ENCODE results near the gene SLK. TPM values are rescaled to one million over a fixed set of nuclear protein-coding genes. Genes with fewer than 3 reads are reported as not detected.

Gene SLK
- total and polyA plus RNA-seq, 2 of the 13 experiments (the other 11 are each of a cell fraction or from before 2014, with no cell fraction given) = 3.4 to 22.8 TPM

GRCh38 chr10:103918053-103918846 is 48.7 kb upstream of the SLK start, which contains the start of gene STN1 (continued):
- TF ChIP-seq RERE (CRISPR knock-in tag; IDR thresholded peaks at IDR 0.05; ENCODE audit: low read depth) (peak; percentile 46; the same call in 1 of the 2 replicates), FOXP1 (IDR thresholded peaks at IDR 0.05) (no peak), FOXP1 (CRISPR knock-in tag; IDR thresholded peaks at IDR 0.05) (no peak), BCL6 (CRISPR knock-in tag; IDR thresholded peaks at IDR 0.05) (peak; percentile 57; the same call in 1 of the 2 replicates), ZNF234 (CRISPR knock-in tag; conservative IDR thresholded peaks at IDR 0.05) (no peak), ZNF83 (CRISPR knock-in tag; IDR thresholded peaks at IDR 0.05; ENCODE audit: borderline replicate concordance) (no peak; the same call in 1 of the 2 replicates), ZNF737 (CRISPR knock-in tag; IDR thresholded peaks at IDR 0.05; ENCODE audit: borderline replicate concordance) (no peak), SP140L (CRISPR knock-in tag; IDR thresholded peaks at IDR 0.05; ENCODE audit: borderline replicate concordance) (no peak), THYN1 (CRISPR knock-in tag; IDR thresholded peaks at IDR 0.05; ENCODE audit: borderline replicate concordance, low read depth) (no peak), MTF2 (CRISPR knock-in tag; IDR thresholded peaks at IDR 0.05; ENCODE audit: borderline replicate concordance) (no peak), ZNF615 (CRISPR knock-in tag; IDR thresholded peaks at IDR 0.05; ENCODE audit: borderline replicate concordance) (no peak)
- TF ChIP-seq, protein P1, sequence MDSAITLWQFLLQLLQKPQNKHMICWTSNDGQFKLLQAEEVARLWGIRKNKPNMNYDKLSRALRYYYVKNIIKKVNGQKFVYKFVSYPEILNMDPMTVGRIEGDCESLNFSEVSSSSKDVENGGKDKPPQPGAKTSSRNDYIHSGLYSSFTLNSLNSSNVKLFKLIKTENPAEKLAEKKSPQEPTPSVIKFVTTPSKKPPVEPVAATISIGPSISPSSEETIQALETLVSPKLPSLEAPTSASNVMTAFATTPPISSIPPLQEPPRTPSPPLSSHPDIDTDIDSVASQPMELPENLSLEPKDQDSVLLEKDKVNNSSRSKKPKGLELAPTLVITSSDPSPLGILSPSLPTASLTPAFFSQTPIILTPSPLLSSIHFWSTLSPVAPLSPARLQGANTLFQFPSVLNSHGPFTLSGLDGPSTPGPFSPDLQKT (CRISPR knock-in tag; IDR thresholded peaks at IDR 0.05; ENCODE audit: borderline replicate concordance) = no peak
- TF ChIP-seq, protein P2, sequence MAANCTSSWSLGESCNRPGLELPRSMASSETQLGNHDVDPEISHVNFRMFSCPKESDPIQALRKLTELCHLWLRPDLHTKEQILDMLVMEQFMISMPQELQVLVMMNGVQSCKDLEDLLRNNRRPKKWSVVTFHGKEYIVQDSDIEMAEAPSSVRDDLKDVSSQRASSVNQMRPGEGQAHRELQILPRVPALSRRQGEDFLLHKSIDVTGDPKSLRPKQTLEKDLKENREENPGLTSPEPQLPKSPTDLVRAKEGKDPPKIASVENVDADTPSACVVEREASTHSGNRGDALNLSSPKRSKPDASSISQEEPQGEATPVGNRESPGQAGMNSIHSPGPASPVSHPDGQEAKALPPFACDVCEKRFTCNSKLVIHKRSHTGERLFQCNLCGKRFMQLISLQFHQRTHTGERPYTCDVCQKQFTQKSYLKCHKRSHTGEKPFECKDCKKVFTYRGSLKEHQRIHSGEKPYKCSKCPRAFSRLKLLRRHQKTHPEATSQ (CRISPR knock-in tag; IDR thresholded peaks at IDR 0.05; ENCODE audit: borderline replicate concordance) = peak; percentile 39; the same call in 1 of the 2 replicates
- TF ChIP-seq, protein P3, sequence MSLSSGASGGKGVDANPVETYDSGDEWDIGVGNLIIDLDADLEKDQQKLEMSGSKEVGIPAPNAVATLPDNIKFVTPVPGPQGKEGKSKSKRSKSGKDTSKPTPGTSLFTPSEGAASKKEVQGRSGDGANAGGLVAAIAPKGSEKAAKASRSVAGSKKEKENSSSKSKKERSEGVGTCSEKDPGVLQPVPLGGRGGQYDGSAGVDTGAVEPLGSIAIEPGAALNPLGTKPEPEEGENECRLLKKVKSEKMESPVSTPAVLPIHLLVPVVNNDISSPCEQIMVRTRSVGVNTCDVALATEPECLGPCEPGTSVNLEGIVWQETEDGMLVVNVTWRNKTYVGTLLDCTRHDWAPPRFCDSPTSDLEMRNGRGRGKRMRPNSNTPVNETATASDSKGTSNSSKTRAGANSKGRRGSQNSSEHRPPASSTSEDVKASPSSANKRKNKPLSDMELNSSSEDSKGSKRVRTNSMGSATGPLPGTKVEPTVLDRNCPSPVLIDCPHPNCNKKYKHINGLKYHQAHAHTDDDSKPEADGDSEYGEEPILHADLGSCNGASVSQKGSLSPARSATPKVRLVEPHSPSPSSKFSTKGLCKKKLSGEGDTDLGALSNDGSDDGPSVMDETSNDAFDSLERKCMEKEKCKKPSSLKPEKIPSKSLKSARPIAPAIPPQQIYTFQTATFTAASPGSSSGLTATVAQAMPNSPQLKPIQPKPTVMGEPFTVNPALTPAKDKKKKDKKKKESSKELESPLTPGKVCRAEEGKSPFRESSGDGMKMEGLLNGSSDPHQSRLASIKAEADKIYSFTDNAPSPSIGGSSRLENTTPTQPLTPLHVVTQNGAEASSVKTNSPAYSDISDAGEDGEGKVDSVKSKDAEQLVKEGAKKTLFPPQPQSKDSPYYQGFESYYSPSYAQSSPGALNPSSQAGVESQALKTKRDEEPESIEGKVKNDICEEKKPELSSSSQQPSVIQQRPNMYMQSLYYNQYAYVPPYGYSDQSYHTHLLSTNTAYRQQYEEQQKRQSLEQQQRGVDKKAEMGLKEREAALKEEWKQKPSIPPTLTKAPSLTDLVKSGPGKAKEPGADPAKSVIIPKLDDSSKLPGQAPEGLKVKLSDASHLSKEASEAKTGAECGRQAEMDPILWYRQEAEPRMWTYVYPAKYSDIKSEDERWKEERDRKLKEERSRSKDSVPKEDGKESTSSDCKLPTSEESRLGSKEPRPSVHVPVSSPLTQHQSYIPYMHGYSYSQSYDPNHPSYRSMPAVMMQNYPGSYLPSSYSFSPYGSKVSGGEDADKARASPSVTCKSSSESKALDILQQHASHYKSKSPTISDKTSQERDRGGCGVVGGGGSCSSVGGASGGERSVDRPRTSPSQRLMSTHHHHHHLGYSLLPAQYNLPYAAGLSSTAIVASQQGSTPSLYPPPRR (CRISPR knock-in tag; IDR thresholded peaks at IDR 0.05; ENCODE audit: borderline replicate concordance) = peak; percentile 28; the same call in 1 of the 2 replicates

Measured in HepG2 (cell line).